Activated naive CD4-positive, alpha-beta T cell treated with anti-CD3 and anti-CD28 coated beads, Interleukin-2, amount 10 ng/mL, durations not matched to agents 7 days and 5 days (primary cell): ENCODE results near the gene DIP2A.

ENCODE experiments used
- CTCF ChIA-PET: fragments of 350-600 bp; sonication (Branson Sonifier 250); formaldehyde crosslinking; loops from one replicate; lab custom pipeline; 2021; ENCODE audit warnings: antibody characterized with exemption; lab: Charles Lee
- DNase-seq: peaks from one replicate; pipeline ENCODE4 v3.0.0-alpha.2; 2020
- H3K27ac Mint-ChIP-seq: one replicate; pipeline ENCODE4 v1.8.0; 2021; ENCODE audit warnings: mild to moderate bottlenecking, moderate library complexity, mixed read lengths
- H3K27me3 Mint-ChIP-seq: one replicate; pipeline ENCODE4 v1.8.0; 2021; ENCODE audit warnings: mild to moderate bottlenecking, mixed read lengths
- H3K36me3 Mint-ChIP-seq: one replicate; pipeline ENCODE4 v1.8.0; 2021; ENCODE audit warnings: mixed read lengths
- H3K4me1 Mint-ChIP-seq: one replicate; pipeline ENCODE4 v1.8.0; 2021; ENCODE audit warnings: mixed read lengths
- H3K4me3 Mint-ChIP-seq: one replicate; pipeline ENCODE4 v1.8.0; 2021; ENCODE audit warnings: mild to moderate bottlenecking, moderate library complexity, mixed read lengths
- H3K9me3 Mint-ChIP-seq: one replicate; pipeline ENCODE4 v1.8.0; 2021; ENCODE audit warnings: mixed read lengths

DIP2A gene

GRCh38 chr21:46557919-46558392 lies 99.3 kb downstream of the DIP2A start:
- peaks cover 70% of the 10 kb centered on the region for H3K36me3 Mint-ChIP-seq
- CTCF ChIA-PET: interaction anchor here (0.6 to 1.9 kb wide), 3 partner anchors 79 to 82 kb away, joined by 3 to 14 read pairs (median 4); no protein-coding TSS in a partner anchor

GRCh38 chr21:46559291-46559983 lies 100.7 kb downstream of the DIP2A start:
- Mint-ChIP-seq H3K4me3 (peak overlapping the region; percentile 61), H3K4me1 (peaks cover 69% of the 10 kb centered on the region), H3K9me3 (no peaks in the 10 kb centered on the region), H3K36me3 (peaks cover 68% of the 10 kb centered on the region), H3K27me3 (no peaks in the 10 kb centered on the region), H3K27ac (peak overlapping the region; percentile 99)
- CTCF ChIA-PET: interaction anchor here (1.9 to 2.1 kb wide), 3 partner anchors 46 to 80 kb away, joined by 4 to 14 read pairs (median 4); partner anchors contain the start of gene S100B
- DNase-seq: peak; percentile 77

More at GRCh38 chr21:46557919-46558392, 99.3 kb downstream of the DIP2A start:
- peaks cover 75% of the 10 kb centered on the region for H3K4me1 Mint-ChIP-seq
- H3K4me3 Mint-ChIP-seq: no peak overlapping the region
- H3K27ac Mint-ChIP-seq: peak overlapping the region; percentile 99
- no peak for DNase-seq
- no peaks in the 10 kb centered on the region for H3K27me3 Mint-ChIP-seq
- H3K9me3 Mint-ChIP-seq: no peaks in the 10 kb centered on the region

DNA sequence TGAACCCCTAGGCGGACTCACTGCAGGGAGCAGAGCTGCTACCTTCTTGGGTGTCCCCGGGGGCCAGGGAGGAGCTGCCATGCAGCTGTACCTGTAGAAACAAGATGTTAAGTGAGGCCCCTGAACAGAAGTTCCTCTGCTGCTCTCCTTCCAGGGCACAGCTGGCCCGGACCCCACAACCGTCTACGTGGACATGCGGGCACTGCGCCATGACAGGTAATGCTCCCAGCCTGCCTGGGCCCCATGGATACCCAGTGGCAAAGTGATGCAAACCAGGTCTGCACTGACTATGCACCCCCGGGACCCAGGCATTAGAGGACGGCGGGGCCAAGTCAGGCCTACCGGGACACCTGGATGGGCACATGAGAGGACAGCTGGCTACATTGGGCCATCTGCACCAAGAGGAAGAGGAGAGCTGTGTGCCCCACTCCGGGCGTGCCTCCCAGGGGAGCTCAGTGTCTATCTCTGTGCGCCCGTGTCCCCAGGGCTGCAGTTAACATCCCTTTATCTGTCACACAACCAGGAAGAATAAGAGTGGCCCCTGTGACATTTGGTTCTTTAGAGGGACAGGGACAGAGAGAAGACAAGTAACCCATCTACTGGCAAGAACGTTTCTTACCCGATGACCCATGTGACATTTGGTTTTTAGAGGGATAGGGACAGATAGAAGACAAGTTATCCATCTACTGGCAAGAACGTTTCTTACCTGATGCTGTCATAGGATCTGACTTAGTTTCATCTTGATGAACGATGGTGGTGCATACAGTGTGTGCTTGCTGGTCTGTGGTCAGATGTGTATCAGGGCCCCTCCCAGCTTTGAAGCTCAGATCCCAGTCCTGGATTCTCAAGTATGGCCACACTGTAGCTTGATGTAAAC lies 102.1 kb downstream of the DIP2A start:
- DNase-seq: peak; percentile 36
- no peaks in the 10 kb centered on the region for H3K27me3 Mint-ChIP-seq
- peak overlapping the region; percentile 61 for H3K4me3 Mint-ChIP-seq
- peak overlapping the region; percentile 99 for H3K27ac Mint-ChIP-seq
- no peaks in the 10 kb centered on the region for H3K9me3 Mint-ChIP-seq
- H3K4me1 Mint-ChIP-seq: peaks cover 66% of the 10 kb centered on the region
- CTCF ChIA-PET: interaction anchor here (2.1 kb wide), 1 partner anchor 45 kb away, joined by 4 read pairs; the partner anchor contains the start of gene S100B
- peaks cover 75% of the 10 kb centered on the region for H3K36me3 Mint-ChIP-seq

DNA sequence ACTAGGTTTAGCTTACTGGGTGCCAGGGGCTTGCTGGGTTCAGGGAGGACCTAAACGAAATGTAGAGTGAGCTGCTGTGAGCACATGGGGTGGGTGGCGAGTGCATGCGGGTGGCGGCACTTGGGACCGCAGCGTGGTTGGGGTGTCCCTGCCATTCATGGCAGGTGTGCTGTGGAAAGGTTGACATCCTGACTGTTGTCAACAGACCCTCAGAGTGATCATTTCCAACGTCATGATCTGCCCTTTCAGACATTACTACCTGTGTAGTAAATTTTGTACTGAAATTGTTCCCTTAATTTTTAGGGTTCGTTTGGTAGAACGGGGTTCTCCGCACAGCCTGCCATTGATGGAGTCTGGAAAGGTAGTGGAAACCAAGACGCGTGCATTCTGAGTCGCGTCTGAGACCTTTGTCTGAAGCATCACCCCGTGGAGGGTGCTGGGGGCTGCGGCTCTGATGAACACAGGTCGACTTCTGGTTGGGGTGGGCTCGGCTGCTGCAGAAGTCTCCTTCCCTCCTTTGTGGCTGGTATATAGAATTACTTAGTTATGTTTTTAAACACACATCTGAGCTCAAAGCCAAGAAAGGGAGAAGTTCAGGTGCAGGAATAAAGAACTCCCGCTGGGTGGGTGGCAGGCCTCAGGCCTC lies 102.9 kb downstream of the DIP2A start:
- CTCF ChIA-PET: no interaction called here
- H3K4me3 Mint-ChIP-seq: no peak overlapping the region

GRCh38 chr21:46562472-46562871 lies 103.8 kb downstream of the DIP2A start:
- Mint-ChIP-seq H3K27ac (peak overlapping the region; percentile 2), H3K9me3 (no peaks in the 10 kb centered on the region), H3K36me3 (peaks cover 75% of the 10 kb centered on the region), H3K4me3 (no peak overlapping the region), H3K27me3 (no peaks in the 10 kb centered on the region), H3K4me1 (peaks cover 69% of the 10 kb centered on the region)
- CTCF ChIA-PET: no interaction called here
- no peak for DNase-seq

More for the DNA sequence above, 102.9 kb downstream of the DIP2A start:
- peaks cover 77% of the 10 kb centered on the region for H3K36me3 Mint-ChIP-seq
- no peak for DNase-seq
- no peaks in the 10 kb centered on the region for H3K9me3 Mint-ChIP-seq
- H3K27me3 Mint-ChIP-seq: no peaks in the 10 kb centered on the region
- peak overlapping the region; percentile 99 for H3K27ac Mint-ChIP-seq
- H3K4me1 Mint-ChIP-seq: peaks cover 67% of the 10 kb centered on the region

- no peaks in the 10 kb centered on the region for H3K9me3 Mint-ChIP-seq
- DNase-seq: no peak
- H3K4me3 Mint-ChIP-seq: no peak overlapping the region
- peaks cover 70% of the 10 kb centered on the region for H3K4me1 Mint-ChIP-seq
- H3K27ac Mint-ChIP-seq: peak overlapping the region; percentile 2
- H3K36me3 Mint-ChIP-seq: peaks cover 76% of the 10 kb centered on the region
- CTCF ChIA-PET: interaction anchor here (0.6 kb wide), 1 partner anchor 48 kb away, joined by 3 read pairs; no protein-coding TSS in a partner anchor
- H3K27me3 Mint-ChIP-seq: no peaks in the 10 kb centered on the region
These were observed 104.4 kb downstream of the DIP2A start for GRCh38 chr21:46562964-46563607.

- H3K27me3 Mint-ChIP-seq: no peaks in the 10 kb centered on the region
- peak overlapping the region; percentile 49 for H3K27ac Mint-ChIP-seq
- CTCF ChIA-PET: interaction anchor here (0.7 kb wide), 1 partner anchor 32 kb away, joined by 3 read pairs; no protein-coding TSS in a partner anchor
- peaks cover 83% of the 10 kb centered on the region for H3K36me3 Mint-ChIP-seq
- no peaks in the 10 kb centered on the region for H3K9me3 Mint-ChIP-seq
- peaks cover 60% of the 10 kb centered on the region for H3K4me1 Mint-ChIP-seq
- no peak overlapping the region for H3K4me3 Mint-ChIP-seq
- no peak for DNase-seq
These were observed 105.7 kb downstream of the DIP2A start for GRCh38 chr21:46564391-46564790.

GRCh38 chr21:46567348-46567747 lies 108.7 kb downstream of the DIP2A start:
- no peak for DNase-seq
- Mint-ChIP-seq H3K27ac (peak overlapping the region; percentile 49), H3K27me3 (no peaks in the 10 kb centered on the region), H3K36me3 (peaks cover 81% of the 10 kb centered on the region), H3K4me1 (peaks cover 30% of the 10 kb centered on the region), H3K4me3 (no peak overlapping the region), H3K9me3 (peaks cover 5% of the 10 kb centered on the region)
- CTCF ChIA-PET: interaction anchor here (1.7 kb wide), 1 partner anchor 16 kb away, joined by 3 read pairs; no protein-coding TSS in a partner anchor

DNA sequence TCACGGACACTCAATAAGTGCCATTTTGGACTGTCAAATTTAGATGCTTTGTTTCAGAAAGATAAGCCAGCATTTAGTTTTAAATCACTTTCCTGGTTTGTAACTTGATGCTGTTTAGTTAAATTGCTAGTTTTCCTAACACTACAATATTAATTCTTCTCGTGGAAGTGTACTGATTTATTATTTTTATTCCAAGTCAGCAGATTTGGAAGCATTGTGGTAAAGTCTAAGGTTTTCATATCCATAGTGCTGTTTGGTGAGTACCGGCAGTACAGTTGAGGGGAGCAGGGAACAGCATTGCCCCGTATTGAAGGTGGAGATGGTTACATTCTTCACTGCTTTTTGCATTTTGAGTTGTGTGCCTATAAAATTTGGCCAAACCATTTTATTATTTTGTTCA lies 109.9 kb downstream of the DIP2A start:
- no peaks in the 10 kb centered on the region for H3K27me3 Mint-ChIP-seq
- CTCF ChIA-PET: interaction anchor here (1.7 kb wide), 1 partner anchor 18 kb away, joined by 3 read pairs; no protein-coding TSS in a partner anchor
- H3K4me3 Mint-ChIP-seq: no peak overlapping the region
- peaks cover 13% of the 10 kb centered on the region for H3K9me3 Mint-ChIP-seq
- no peak overlapping the region for H3K27ac Mint-ChIP-seq
- peaks cover 78% of the 10 kb centered on the region for H3K36me3 Mint-ChIP-seq
- no peak for DNase-seq
- peaks cover 20% of the 10 kb centered on the region for H3K4me1 Mint-ChIP-seq

DNA sequence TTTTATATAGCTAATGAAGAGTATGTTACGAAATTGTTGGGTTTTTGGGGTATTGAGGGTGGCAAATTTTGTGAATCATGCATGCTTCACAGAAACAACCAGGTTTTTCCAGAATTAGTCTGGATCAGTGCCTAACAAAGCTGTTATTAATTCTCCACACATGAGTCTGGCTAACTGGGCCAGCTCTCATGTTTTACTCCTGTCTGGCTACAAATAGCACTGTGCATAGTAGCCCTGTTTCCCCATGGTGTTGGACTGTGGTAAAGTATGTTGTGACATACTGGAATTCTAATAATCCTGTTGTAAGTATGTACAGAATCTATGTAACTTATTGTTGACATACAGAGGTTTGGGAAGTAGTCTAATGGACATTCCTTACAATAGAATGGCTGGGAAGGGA lies 110.4 kb downstream of the DIP2A start:
- CTCF ChIA-PET: no interaction called here
- Mint-ChIP-seq H3K27me3 (no peaks in the 10 kb centered on the region), H3K36me3 (peaks cover 79% of the 10 kb centered on the region), H3K4me3 (no peak overlapping the region), H3K4me1 (peaks cover 20% of the 10 kb centered on the region), H3K27ac (no peak overlapping the region), H3K9me3 (peaks cover 17% of the 10 kb centered on the region)
- DNase-seq: no peak

GRCh38 chr21:46570119-46570518 lies 111.4 kb downstream of the DIP2A start:
- peaks cover 29% of the 10 kb centered on the region for H3K4me1 Mint-ChIP-seq
- H3K27me3 Mint-ChIP-seq: no peaks in the 10 kb centered on the region
- CTCF ChIA-PET: no interaction called here
- no peak overlapping the region for H3K4me3 Mint-ChIP-seq
- no peak overlapping the region for H3K27ac Mint-ChIP-seq
- DNase-seq: no peak
- peaks cover 81% of the 10 kb centered on the region for H3K36me3 Mint-ChIP-seq
- peaks cover 17% of the 10 kb centered on the region for H3K9me3 Mint-ChIP-seq

GRCh38 chr21:46570631-46571030 lies 111.9 kb downstream of the DIP2A start:
- Mint-ChIP-seq H3K4me1 (peaks cover 33% of the 10 kb centered on the region), H3K36me3 (peaks cover 77% of the 10 kb centered on the region), H3K27me3 (no peaks in the 10 kb centered on the region), H3K9me3 (peaks cover 17% of the 10 kb centered on the region), H3K27ac (no peak overlapping the region), H3K4me3 (no peak overlapping the region)
- CTCF ChIA-PET: no interaction called here
- DNase-seq: no peak

DNA sequence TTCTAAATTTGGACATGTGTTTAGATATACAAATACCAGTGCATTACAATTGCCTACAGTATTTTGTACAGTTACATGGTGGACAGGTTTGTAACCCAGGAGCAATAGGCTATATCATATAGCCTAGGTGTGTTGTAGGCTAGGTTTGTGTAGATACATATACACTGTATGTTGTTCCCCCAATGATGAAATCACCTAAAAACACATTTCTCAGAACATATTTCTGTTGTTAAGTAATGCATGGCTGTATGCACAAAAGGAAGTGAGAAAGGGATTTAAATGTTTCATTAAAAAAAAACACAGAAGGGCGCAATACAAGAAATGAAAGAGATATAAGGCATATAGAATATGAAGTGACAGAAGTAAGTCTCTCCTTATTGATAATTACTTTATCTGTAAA lies 114.2 kb downstream of the DIP2A start:
- Mint-ChIP-seq H3K9me3 (peaks cover 27% of the 10 kb centered on the region), H3K27ac (no peak overlapping the region), H3K27me3 (no peaks in the 10 kb centered on the region), H3K4me1 (peaks cover 18% of the 10 kb centered on the region), H3K4me3 (no peak overlapping the region), H3K36me3 (peaks cover 66% of the 10 kb centered on the region)
- no peak for DNase-seq
- CTCF ChIA-PET: interaction anchor here (1.1 kb wide), 1 partner anchor 43 kb away, joined by 3 read pairs; no protein-coding TSS in a partner anchor
